ENCODE measurements around the gene PSENEN. TPM values are rescaled to one million over a fixed set of nuclear protein-coding genes. Genes with fewer than 3 reads are reported as not detected.
A peak's percentile ranks its signal among the peaks of the same experiment; 100 is the strongest.

The PSENEN gene
- total and polyA plus RNA-seq, 2 experiments from 2014 or later = 43.7 to 173 TPM

DNA sequence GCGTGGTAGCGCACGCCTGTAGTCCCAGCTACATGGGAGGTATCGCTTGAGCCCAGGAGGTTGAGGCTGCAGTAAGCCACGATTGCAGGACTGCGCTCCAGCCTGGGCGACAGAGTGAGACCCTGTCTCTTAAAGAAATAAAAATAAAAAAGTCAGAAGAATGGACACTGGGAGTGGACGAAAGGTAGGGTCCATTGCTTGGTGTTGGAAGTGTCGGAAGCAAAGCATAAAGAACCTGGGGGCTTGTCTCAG lies 29.5 kb downstream of the PSENEN start:
- no peak for TF ChIP-seq CTCF (IDR thresholded peaks at IDR 0.05; ENCODE audit: low read depth, low read length)
- Histone ChIP-seq H3K9me3 (ENCODE audit: low read depth) (no peaks in the 10 kb centered on the region), H3K36me3 (no peaks in the 10 kb centered on the region), H3K27me3 (no peaks in the 10 kb centered on the region), H3K4me3 (peak overlapping the region; percentile 99), H3K27ac (no peak overlapping the region), H3K4me1 (ENCODE audit: low read depth) (no peaks in the 10 kb centered on the region)
- no peak for DNase-seq (ENCODE audit: low read depth in 1 of 2, low spot score in 1 of 2)

GRCh38 chr19:35775298-35776101 lies 30.0 kb downstream of the PSENEN start, which contains the start of gene ARHGAP33:
Gene ARHGAP33, plus strand, starts transcription at chr19:35775564. Its CDS starts 95 bp downstream, at chr19:35775659.
- H3K27ac ChIP-seq = no peak within 1 kb of the TSS

DNA sequence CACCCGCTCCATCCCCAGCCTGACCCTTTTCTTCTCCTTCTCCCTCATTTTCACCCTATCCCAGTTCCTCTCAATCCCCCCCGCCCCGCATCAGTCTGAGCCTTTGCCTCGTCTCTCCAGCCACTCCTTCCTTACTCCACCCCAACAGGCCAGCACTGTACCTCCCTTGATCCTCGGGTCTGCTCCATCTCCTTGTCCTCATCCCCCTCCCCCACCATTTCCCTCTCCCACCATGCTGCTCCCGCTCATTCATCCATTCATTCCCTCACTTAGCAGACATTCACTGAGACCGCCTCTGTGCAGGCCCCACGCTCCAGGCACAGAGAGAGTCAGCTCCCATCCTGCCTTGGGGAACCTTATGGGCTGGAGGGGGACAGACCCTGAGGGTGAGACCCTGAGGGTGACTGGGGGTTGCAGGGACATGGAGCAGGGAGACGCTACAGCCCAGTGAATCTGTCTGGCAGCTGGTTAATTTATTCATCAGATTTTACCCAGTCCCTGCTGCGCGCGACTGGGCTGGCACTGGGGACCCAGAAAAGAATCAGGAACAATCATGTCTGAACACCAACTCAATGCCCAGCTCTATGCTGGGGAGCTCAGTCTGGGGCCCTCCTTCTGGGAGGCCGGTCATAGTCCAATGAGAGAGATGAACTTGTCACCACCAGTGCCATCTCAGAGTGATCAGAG lies 30.8 kb downstream of the PSENEN start:
- H3K4me1 ChIP-seq (ENCODE audit: low read depth) = no peaks in the 10 kb centered on the region
- no peak overlapping the region for H3K27ac ChIP-seq
- H3K9me3 ChIP-seq (ENCODE audit: low read depth) = no peaks in the 10 kb centered on the region
- no peaks in the 10 kb centered on the region for H3K27me3 ChIP-seq
- H3K4me3 ChIP-seq = peak overlapping the region; percentile 99
- no peak for TF ChIP-seq CTCF (IDR thresholded peaks at IDR 0.05; ENCODE audit: low read depth, low read length)
- no peaks in the 10 kb centered on the region for H3K36me3 ChIP-seq
- no peak for DNase-seq (ENCODE audit: low read depth in 1 of 2, low spot score in 1 of 2)

More at GRCh38 chr19:35775298-35776101, 30.0 kb downstream of the PSENEN start, which contains the start of gene ARHGAP33:
- Histone ChIP-seq H3K4me3 (peak within 1 kb of the TSS; percentile 99), H3K9me3 (ENCODE audit: low read depth) (no peaks in the 10 kb centered on the region), H3K36me3 (no peaks in the 10 kb centered on the region), H3K4me1 (ENCODE audit: low read depth) (no peaks in the 10 kb centered on the region), H3K27me3 (no peaks in the 10 kb centered on the region)
- no peak for TF ChIP-seq CTCF (IDR thresholded peaks at IDR 0.05; ENCODE audit: low read depth, low read length)
- peak; percentile 97 to 100 for DNase-seq (ENCODE audit: low read depth in 1 of 2, low spot score in 1 of 2)

DNA sequence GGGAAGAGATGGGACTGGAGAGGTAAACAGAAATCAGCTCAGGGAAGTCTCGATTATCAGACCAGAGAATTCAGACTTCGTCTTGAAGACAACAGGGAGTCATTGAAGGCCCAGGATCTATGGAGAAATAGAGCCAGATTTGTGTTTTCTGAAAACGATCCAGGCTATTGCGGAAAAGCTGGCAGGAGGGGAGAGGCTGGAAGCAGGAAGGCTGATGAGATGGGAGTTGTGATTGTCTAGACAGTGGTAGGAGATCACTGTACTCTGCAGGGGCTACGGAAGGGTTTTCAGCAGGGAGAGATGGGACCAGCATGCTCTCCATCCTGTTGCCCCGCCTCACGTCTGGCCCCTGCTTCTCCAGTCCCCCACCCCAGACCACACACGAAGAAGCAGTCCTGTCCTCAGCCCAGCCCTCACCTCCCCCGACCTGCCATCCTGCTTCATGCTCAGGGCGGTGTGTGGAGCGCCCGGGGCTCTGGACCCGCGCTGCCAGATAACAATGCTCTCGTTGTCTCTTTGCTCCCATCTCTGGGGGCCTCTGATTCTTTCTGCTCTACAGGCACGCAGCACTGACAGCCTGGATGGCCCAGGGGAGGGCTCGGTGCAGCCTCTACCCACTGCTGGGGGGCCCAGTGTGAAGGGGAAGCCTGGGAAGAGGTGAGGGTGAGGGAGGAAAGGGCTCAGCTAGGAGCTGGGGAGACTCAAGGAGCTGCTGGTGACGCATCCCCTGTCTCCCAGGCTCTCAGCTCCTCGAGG lies 31.8 kb downstream of the PSENEN start:
- Histone ChIP-seq H3K4me3 (no peak overlapping the region), H3K27ac (no peak overlapping the region)

More for the DNA sequence above, 31.8 kb downstream of the PSENEN start:
- H3K4me1 ChIP-seq (ENCODE audit: low read depth) = no peaks in the 10 kb centered on the region
- TF ChIP-seq CTCF (IDR thresholded peaks at IDR 0.05; ENCODE audit: low read depth, low read length) = no peak
- peak in 1 of 2 donors; percentile 15 for DNase-seq (ENCODE audit: low read depth in 1 of 2, low spot score in 1 of 2)
- no peaks in the 10 kb centered on the region for H3K36me3 ChIP-seq
- H3K27me3 ChIP-seq = no peaks in the 10 kb centered on the region
- no peaks in the 10 kb centered on the region for H3K9me3 ChIP-seq (ENCODE audit: low read depth)
